Measurements from ENCODE around the gene MYBL2.
"Not testable (repeated sequence)": the region's sequence is repeated elsewhere in the genome, so short reads cannot be mapped to it uniquely, and the experiment has no call there.

Gene MYBL2

GRCh38 chr20:43666376-43667328 is at the start of gene MYBL2:
Gene MYBL2, plus strand, starts transcription at chr20:43667114. Its CDS starts 170 bp downstream, at chr20:43667284.
- peak; percentile 71 for DNase-seq

- DNase-seq = no peak
Observed at GRCh38 chr20:43631598-43631997, 35.3 kb upstream of the MYBL2 start.

- no peak for DNase-seq
Observed at GRCh38 chr20:43636429-43636828, 30.5 kb upstream of the MYBL2 start.

- DNase-seq = no peak
Observed at GRCh38 chr20:43642548-43642947, 24.4 kb upstream of the MYBL2 start.

- DNase-seq = no peak
Observed at GRCh38 chr20:43650997-43651525, 15.9 kb upstream of the MYBL2 start.

- not testable (repeated sequence) for DNase-seq
Observed at GRCh38 chr20:43651650-43652184, 15.2 kb upstream of the MYBL2 start.

GRCh38 chr20:43653966-43654365 is 12.9 kb upstream of the MYBL2 start:
- no peak for DNase-seq

- not testable (repeated sequence) for DNase-seq
Observed at GRCh38 chr20:43655176-43655575, 11.7 kb upstream of the MYBL2 start.

GRCh38 chr20:43655937-43656336 is 11.0 kb upstream of the MYBL2 start:
- DNase-seq = no peak

GRCh38 chr20:43658069-43658722 is 8.7 kb upstream of the MYBL2 start:
- no peak for DNase-seq

GRCh38 chr20:43658723-43659419 is 8.0 kb upstream of the MYBL2 start:
- DNase-seq = no peak

- DNase-seq = no peak
Observed at GRCh38 chr20:43662943-43663655, 3.8 kb upstream of the MYBL2 start.

GRCh38 chr20:43665466-43666176 is 1.3 kb upstream of the MYBL2 start:
- DNase-seq = no peak

GRCh38 chr20:43667341-43668132 is 623 bp downstream of the MYBL2 start:
- DNase-seq = peak; percentile 83

GRCh38 chr20:43669332-43669731 is 2.4 kb downstream of the MYBL2 start:
- DNase-seq = no peak

GRCh38 chr20:43670423-43670822 is 3.5 kb downstream of the MYBL2 start:
- no peak for DNase-seq

- no peak for DNase-seq
Observed at GRCh38 chr20:43676368-43676767, 9.5 kb downstream of the MYBL2 start.

GRCh38 chr20:43680981-43681380 is 14.1 kb downstream of the MYBL2 start:
- no peak for DNase-seq

GRCh38 chr20:43681468-43681942 is 14.6 kb downstream of the MYBL2 start:
- peak; percentile 19 for DNase-seq

- DNase-seq = no peak
Observed at GRCh38 chr20:43681991-43682410, 15.1 kb downstream of the MYBL2 start.

Data from NCI-H1436 (cell line).